Measurements from ENCODE around the gene YIPF1. TPM values are rescaled to one million over a fixed set of nuclear protein-coding genes. Genes with fewer than 3 reads are reported as not detected.

Gene YIPF1
- total and polyA plus RNA-seq, 2 donors (not counting 1 experiment from before 2014, with no cell fraction given) = 13.9 to 15.8 TPM

GRCh38 chr1:53804791-53805505, 84.6 kb downstream of the YIPF1 start:
- no peak overlapping the region for H3K4me3 Mint-ChIP-seq
- H3K27me3 Mint-ChIP-seq = no peaks in the 10 kb centered on the region
- Histone ChIP-seq H3K4me3 (ENCODE audit: control extremely low read depth in 1 of 5, extremely low read depth in 1 of 5, insufficient read depth in 1 of 5, low read depth in 2 of 5, low read length in 4 of 5) (no peak overlapping the region), H3K79me2 (ENCODE audit: control insufficient read depth, insufficient read depth, low read length) (no peaks in the 10 kb centered on the region), H4K20me1 (ENCODE audit: control insufficient read depth, insufficient read depth, low read length, poor library complexity, severe bottlenecking) (no peaks in the 10 kb centered on the region), H2AFZ (ENCODE audit: insufficient read depth, low read depth, low read length, poor library complexity, severe bottlenecking) (no peak overlapping the region), H3K9me3 (ENCODE audit: control extremely low read depth in 1 of 3, control insufficient read depth in 2 of 3, insufficient read depth in 1 of 3, low read length in 2 of 3) (no peaks in the 10 kb centered on the region), H3K4me2 (replicated peaks; ENCODE audit: low read depth, low read length, poor library complexity, severe bottlenecking) (no peak overlapping the region), H3K4me1 (ENCODE audit: control insufficient read depth in 2 of 2, insufficient read depth in 2 of 2, low read length in 2 of 2) (no peaks in the 10 kb centered on the region), H3K9ac (ENCODE audit: low read length) (no peak overlapping the region), H3K27me3 (replicated peaks in 1 of 4; ENCODE audit: control extremely low read depth in 1 of 4, control insufficient read depth in 3 of 4, insufficient read depth in 4 of 4, low read length in 3 of 4) (no peaks in the 10 kb centered on the region), H3K36me3 (replicated peaks in 1 of 2; ENCODE audit: control extremely low read depth in 1 of 2, control insufficient read depth in 1 of 2, extremely low read depth in 1 of 2, insufficient read depth in 2 of 2, low read length in 1 of 2) (peaks cover 3 to 26% of the 10 kb centered on the region in 2 experiments), H3K27ac (ENCODE audit: low read length in 2 of 2) (no peak overlapping the region)
- intact Hi-C loops (cut with micrococcal nuclease) = no loop called here
- no peaks in the 10 kb centered on the region for H3K9me3 Mint-ChIP-seq (ENCODE audit: insufficient read depth)
- 100% methylated on average over 1 of the region's 3 CpGs for WGBS (ENCODE audit: insufficient coverage)
- no peaks in the 10 kb centered on the region for H3K4me1 Mint-ChIP-seq
- ChIA-PET POLR2A (no interaction called here), CTCF (no interaction called here)
- DNase-seq (no peak), ATAC-seq (ENCODE audit: low read depth) (no peak)
- TF ChIP-seq CTCF (IDR thresholded peaks at IDR 0.05) (no peak), EZH2 (IDR thresholded peaks at IDR 0.05; ENCODE audit: borderline replicate concordance, insufficient read depth, low read depth, low read length, poor library complexity, severe bottlenecking) (no peak)
- H3K27ac Mint-ChIP-seq = no peak overlapping the region

- Histone ChIP-seq H3K9ac (ENCODE audit: low read length) (no peak overlapping the region), H3K4me1 (ENCODE audit: control insufficient read depth in 2 of 2, insufficient read depth in 2 of 2, low read length in 2 of 2) (no peaks in the 10 kb centered on the region), H3K36me3 (replicated peaks in 1 of 2; ENCODE audit: control extremely low read depth in 1 of 2, control insufficient read depth in 1 of 2, extremely low read depth in 1 of 2, insufficient read depth in 2 of 2, low read length in 1 of 2) (peaks cover 3 to 32% of the 10 kb centered on the region in 2 experiments), H3K9me3 (ENCODE audit: control extremely low read depth in 1 of 3, control insufficient read depth in 2 of 3, insufficient read depth in 1 of 3, low read length in 2 of 3) (no peaks in the 10 kb centered on the region), H3K4me2 (replicated peaks; ENCODE audit: low read depth, low read length, poor library complexity, severe bottlenecking) (no peak overlapping the region), H4K20me1 (ENCODE audit: control insufficient read depth, insufficient read depth, low read length, poor library complexity, severe bottlenecking) (no peaks in the 10 kb centered on the region), H3K79me2 (ENCODE audit: control insufficient read depth, insufficient read depth, low read length) (no peaks in the 10 kb centered on the region), H3K4me3 (ENCODE audit: control extremely low read depth in 1 of 5, extremely low read depth in 1 of 5, insufficient read depth in 1 of 5, low read depth in 2 of 5, low read length in 4 of 5) (no peak overlapping the region), H2AFZ (ENCODE audit: insufficient read depth, low read depth, low read length, poor library complexity, severe bottlenecking) (no peak overlapping the region), H3K27me3 (replicated peaks in 1 of 4; ENCODE audit: control extremely low read depth in 1 of 4, control insufficient read depth in 3 of 4, insufficient read depth in 4 of 4, low read length in 3 of 4) (no peaks in the 10 kb centered on the region), H3K27ac (ENCODE audit: low read length in 2 of 2) (no peak overlapping the region)
- CTCF ChIA-PET = interaction anchor here (0.6 kb wide), 1 partner anchor 38 kb away, joined by 3 read pairs; no protein-coding TSS in a partner anchor
- intact Hi-C loops (cut with micrococcal nuclease) = no loop called here
- H3K27me3 Mint-ChIP-seq = no peaks in the 10 kb centered on the region
- TF ChIP-seq EZH2 (IDR thresholded peaks at IDR 0.05; ENCODE audit: borderline replicate concordance, insufficient read depth, low read depth, low read length, poor library complexity, severe bottlenecking) (no peak), CTCF (IDR thresholded peaks at IDR 0.05) (no peak)
- ATAC-seq (ENCODE audit: low read depth) (no peak), DNase-seq (no peak)
- no peak overlapping the region for H3K4me3 Mint-ChIP-seq
- H3K27ac Mint-ChIP-seq = no peak overlapping the region
- POLR2A ChIA-PET = no interaction called here
- H3K9me3 Mint-ChIP-seq (ENCODE audit: insufficient read depth) = no peaks in the 10 kb centered on the region
- H3K4me1 Mint-ChIP-seq = no peaks in the 10 kb centered on the region
- whole genome bisulfite sequencing (ENCODE audit: insufficient coverage) = 93% methylated on average over 5 of the region's 7 CpGs
Measured at GRCh38 chr1:53804181-53804580, 85.4 kb downstream of the YIPF1 start.

Data from B cell (primary cell).